Smooth muscle cell (in vitro differentiated cells): Measurements from ENCODE around the gene CFAP61. TPM values are rescaled to one million over a fixed set of nuclear protein-coding genes. Genes with fewer than 3 reads are reported as not detected.

Source experiments
- DNase-seq: peaks from one replicate; lab custom pipeline; 2025; ENCODE audit not compliant: unreplicated experiment; lab: John Stamatoyannopoulos, UW
- H2AFZ ChIP-seq: fragments of 200-600 bp; sonication (generic); 2 replicates; pipeline ENCODE4 v1.6.0; 2016; ENCODE audit warnings: antibody characterized with exemption, low read depth, mild to moderate bottlenecking
- H3F3A ChIP-seq: fragments of 200-600 bp; sonication (generic); 2 replicates; pipeline ENCODE4 v1.6.0; 2017; ENCODE audit warnings: antibody characterized with exemption, low read depth
- H3K27ac ChIP-seq: fragments of 200-600 bp; sonication (generic); 2 replicates; pipeline ENCODE4 v1.5.1; 2016; ENCODE audit warnings: low read depth, mild to moderate bottlenecking
- H3K27me3 ChIP-seq: fragments of 200-600 bp; sonication (generic); 2 replicates; pipeline ENCODE4 v1.6.1; 2016; ENCODE audit warnings: low read depth, mild to moderate bottlenecking
- H3K36me3 ChIP-seq: fragments of 200-600 bp; sonication (generic); 2 replicates; pipeline ENCODE4 v1.5.1; 2016; ENCODE audit warnings: low read depth
- H3K4me1 ChIP-seq: fragments of 200-600 bp; sonication (generic); 2 replicates; pipeline ENCODE4 v1.5.1; 2016; ENCODE audit warnings: low read depth
- H3K4me2 ChIP-seq: fragments of 200-600 bp; sonication (generic); 2 replicates; pipeline ENCODE4 v1.6.0; 2016; ENCODE audit warnings: mild to moderate bottlenecking
- H3K4me3 ChIP-seq: fragments of 200-600 bp; sonication (generic); 2 replicates; pipeline ENCODE4 v1.5.1; 2016; ENCODE audit warnings: mild to moderate bottlenecking
- H3K79me2 ChIP-seq: fragments of 200-600 bp; sonication (generic); 2 replicates; pipeline ENCODE4 v1.6.0; 2016; ENCODE audit warnings: low read depth, mild to moderate bottlenecking
- H3K9ac ChIP-seq: fragments of 200-600 bp; sonication (generic); 2 replicates; pipeline ENCODE4 v1.6.0; 2016; ENCODE audit warnings: low read depth
- H3K9me3 ChIP-seq: fragments of 200-600 bp; sonication (generic); replicated peaks from 2 replicates; pipeline ENCODE4 v1.5.1; 2016; ENCODE audit warnings: low read depth
- H4K20me1 ChIP-seq: fragments of 200-600 bp; sonication (generic); 2 replicates; pipeline ENCODE4 v1.6.0; 2016; ENCODE audit warnings: low read depth
- CTCF ChIP-seq: fragments of 200-600 bp; sonication (generic); IDR thresholded peaks from 2 replicates; pipeline ENCODE4 v1.5.1; 2017; ENCODE audit warnings: borderline replicate concordance, mild to moderate bottlenecking, antibody characterized with exemption; ENCODE audit not compliant: insufficient read depth, poor library complexity, severe bottlenecking
- WGBS: methylation state at CpG from one replicate; pipeline ENCODE4 v1.1.7; 2016; ENCODE audit warnings: low lambda C conversion rate; 5-methylcytosine and 5-hydroxymethylcytosine counted together
- polyA plus RNA-seq: library from polyadenylated mRNA; unstranded; fragments of >200 nt; fragmentation: Nextera tagmentation; extraction: Ambion mirVana; gene quantifications from 2 replicates; pipeline ENCODE4 v1.2.1, GENCODE V29; 2016
- total RNA-seq: library from RNA; depleted of rRNA; stranded (reverse); fragments of >200 nt; gene quantifications from 2 replicates; pipeline ENCODE4 v1.2.3, GENCODE V29; 2014

The CFAP61 gene
- total and polyA plus RNA-seq, 2 experiments from 2014 or later: not detected

DNA sequence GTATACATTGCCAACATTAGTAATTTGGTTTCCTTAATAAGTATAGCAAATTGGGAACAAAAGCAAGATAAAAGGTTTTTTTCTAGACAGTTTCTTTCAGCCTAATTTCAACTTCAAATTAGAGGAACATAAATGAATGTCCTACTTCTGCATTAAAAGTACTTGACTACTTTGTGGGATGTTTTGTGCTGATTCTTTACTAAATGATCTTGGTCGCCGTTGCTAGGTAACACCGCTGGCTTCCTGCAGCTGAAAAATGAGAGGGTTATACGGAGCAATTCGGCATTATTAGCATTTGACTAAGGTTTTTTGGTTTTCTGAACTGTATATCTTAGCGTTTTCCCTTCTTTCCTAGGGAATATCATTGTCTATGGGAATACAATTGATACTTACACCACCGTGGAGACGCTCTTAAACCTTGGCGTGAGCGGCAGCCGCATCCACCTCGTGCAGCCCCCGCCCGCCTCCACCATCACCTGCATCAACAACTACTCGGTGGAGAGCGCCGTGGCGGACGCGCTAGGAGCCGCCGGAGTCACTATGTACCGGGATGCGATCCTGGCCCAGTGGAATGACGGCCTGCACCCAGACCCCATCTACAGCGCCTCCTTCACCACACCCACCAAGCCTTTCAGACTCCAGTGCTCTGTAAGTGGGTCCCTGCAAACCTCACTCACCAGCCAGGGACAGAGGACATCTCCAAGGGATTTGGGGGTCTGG lies 224.6 kb downstream of the CFAP61 start:
- H3K9ac ChIP-seq: no peak overlapping the region
- no peak overlapping the region for H2AFZ ChIP-seq
- H4K20me1 ChIP-seq: no peaks in the 10 kb centered on the region
- H3K4me3 ChIP-seq: no peak overlapping the region
- no peaks in the 10 kb centered on the region for H3K79me2 ChIP-seq
- H3K4me1 ChIP-seq: no peaks in the 10 kb centered on the region
- no peaks in the 10 kb centered on the region for H3K36me3 ChIP-seq
- no peak for DNase-seq
- no peak overlapping the region for H3K4me2 ChIP-seq
- no peaks in the 10 kb centered on the region for H3K9me3 ChIP-seq
- H3K27me3 ChIP-seq: no peaks in the 10 kb centered on the region
- WGBS: 91% methylated on average over 26 of the region's 26 CpGs
- TF ChIP-seq CTCF: no peak
- H3F3A ChIP-seq: no peaks in the 10 kb centered on the region
- no peak overlapping the region for H3K27ac ChIP-seq

- Histone ChIP-seq H3K4me2 (no peak overlapping the region), H3F3A (no peaks in the 10 kb centered on the region), H4K20me1 (no peaks in the 10 kb centered on the region), H3K4me3 (no peak overlapping the region), H3K79me2 (no peaks in the 10 kb centered on the region), H3K27me3 (no peaks in the 10 kb centered on the region), H3K4me1 (no peaks in the 10 kb centered on the region), H3K27ac (no peak overlapping the region), H3K36me3 (no peaks in the 10 kb centered on the region), H2AFZ (no peak overlapping the region), H3K9ac (no peak overlapping the region), H3K9me3 (no peaks in the 10 kb centered on the region)
- 96% methylated on average over 3 of the region's 3 CpGs for WGBS
- no peak for TF ChIP-seq CTCF
- no peak for DNase-seq
These were observed 225.6 kb downstream of the CFAP61 start for GRCh38 chr20:20277894-20278335.

- Histone ChIP-seq H3K36me3 (no peaks in the 10 kb centered on the region), H3K79me2 (no peaks in the 10 kb centered on the region), H3K9me3 (no peaks in the 10 kb centered on the region), H3K27ac (no peak overlapping the region), H3F3A (no peaks in the 10 kb centered on the region), H3K4me1 (no peaks in the 10 kb centered on the region), H3K4me2 (no peak overlapping the region), H3K4me3 (no peak overlapping the region), H4K20me1 (no peaks in the 10 kb centered on the region), H3K9ac (no peak overlapping the region), H2AFZ (no peak overlapping the region), H3K27me3 (no peaks in the 10 kb centered on the region)
- 84% methylated on average over 2 of the region's 2 CpGs for WGBS
- no peak for TF ChIP-seq CTCF
- DNase-seq: no peak
These were observed 233.7 kb downstream of the CFAP61 start for GRCh38 chr20:20286061-20286460.

DNA sequence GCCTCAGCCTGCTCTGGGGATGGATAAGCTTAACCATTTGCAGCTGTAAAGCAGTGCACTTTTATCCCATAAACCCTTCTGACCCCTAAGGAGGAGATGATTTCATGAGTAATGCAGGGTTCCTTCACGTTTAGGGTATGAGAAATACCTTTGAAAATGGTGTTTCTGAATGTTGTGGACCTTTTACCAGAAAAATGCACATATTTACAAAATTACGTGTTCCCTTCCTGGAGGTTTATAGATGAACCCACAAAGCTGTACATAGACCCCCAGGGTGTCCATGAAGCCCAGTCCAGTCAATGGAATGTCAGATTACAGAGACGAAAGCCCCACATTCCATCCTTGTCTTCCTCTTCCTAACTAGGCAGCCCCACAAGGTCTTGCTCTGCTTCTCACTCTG lies 237.0 kb downstream of the CFAP61 start:
- H4K20me1 ChIP-seq: no peaks in the 10 kb centered on the region
- no peaks in the 10 kb centered on the region for H3K4me1 ChIP-seq
- no peak overlapping the region for H3K4me2 ChIP-seq
- H3K9me3 ChIP-seq: no peaks in the 10 kb centered on the region
- no peaks in the 10 kb centered on the region for H3K79me2 ChIP-seq
- H3K9ac ChIP-seq: no peak overlapping the region
- H3K27ac ChIP-seq: no peak overlapping the region
- DNase-seq: no peak
- no peak overlapping the region for H2AFZ ChIP-seq
- no peak overlapping the region for H3K4me3 ChIP-seq
- WGBS: 60% methylated on average over 3 of the region's 3 CpGs
- no peaks in the 10 kb centered on the region for H3F3A ChIP-seq
- TF ChIP-seq CTCF: no peak
- H3K27me3 ChIP-seq: no peaks in the 10 kb centered on the region
- H3K36me3 ChIP-seq: no peaks in the 10 kb centered on the region
